Mesenchymal stem cell (in vitro differentiated cells and primary cell): Measurements from ENCODE around the gene LGR6.

Experiments used
- DNase-seq: peaks from one replicate; pipeline ENCODE4 v3.0.0-alpha.2; 2013
- H2AFZ ChIP-seq: one replicate; pipeline ENCODE4 v1.6.1; 2013; ENCODE audit warnings: low read depth, mild to moderate bottlenecking, control low read depth, inconsistent platforms, low read length, moderate library complexity
- H2AK5ac ChIP-seq: 2 replicates; pipeline ENCODE4 v1.6.1; 2013; ENCODE audit warnings: low read length, moderate library complexity, mild to moderate bottlenecking, inconsistent platforms; ENCODE audit not compliant: severe bottlenecking
- H2BK120ac ChIP-seq: one replicate; pipeline ENCODE4 v1.6.1; 2013; ENCODE audit warnings: low read depth, mild to moderate bottlenecking, inconsistent platforms, low read length, moderate library complexity
- H2BK12ac ChIP-seq, 2 experiments: one replicate each; pipeline ENCODE4 v1.6.1; 2013; ENCODE audit warnings: inconsistent platforms in 2 of 2, low read length in 2 of 2, mild to moderate bottlenecking in 2 of 2, moderate library complexity in 2 of 2, control low read depth in 1 of 2
- H2BK15ac ChIP-seq: one replicate; pipeline ENCODE4 v1.6.1; 2013; ENCODE audit warnings: mild to moderate bottlenecking, low read depth, inconsistent platforms; ENCODE audit not compliant: poor library complexity, severe bottlenecking
- H2BK5ac ChIP-seq: 2 replicates; pipeline ENCODE4 v1.6.1; 2013; ENCODE audit warnings: low read depth, mild to moderate bottlenecking, low read length, control low read depth, inconsistent platforms; ENCODE audit not compliant: poor library complexity, severe bottlenecking
- H3K14ac ChIP-seq, 2 experiments: one replicate each; pipeline ENCODE4 v1.6.1; 2013; ENCODE audit warnings: inconsistent platforms in 2 of 2, low read length in 2 of 2, control low read depth in 1 of 2, mild to moderate bottlenecking in 1 of 2, moderate library complexity in 1 of 2
- H3K18ac ChIP-seq, 2 experiments: one replicate each; pipeline ENCODE4 v1.6.1; 2013; ENCODE audit warnings: inconsistent platforms in 2 of 2, low read length in 2 of 2, control low read depth in 1 of 2, low read depth in 1 of 2, mild to moderate bottlenecking in 1 of 2
- H3K23ac ChIP-seq, 2 experiments: one replicate each; pipeline ENCODE4 v1.6.1; 2013; ENCODE audit warnings: inconsistent platforms in 2 of 2, low read length in 2 of 2, mild to moderate bottlenecking in 2 of 2, moderate library complexity in 2 of 2, control low read depth in 1 of 2
- H3K27ac ChIP-seq: 2 replicates; pipeline ENCODE4 v1.5.1; 2013; ENCODE audit warnings: mild to moderate bottlenecking, moderate library complexity, low read length, control low read depth, inconsistent platforms; ENCODE audit not compliant: poor library complexity, severe bottlenecking
- H3K27me3 ChIP-seq, 2 experiments: 2 replicates each; pipeline versions ENCODE4 v1.6.1 to v1.7.0; 2013; ENCODE audit warnings: low read length in 2 of 2, mild to moderate bottlenecking in 2 of 2, moderate library complexity in 2 of 2, control low read depth in 1 of 2, inconsistent platforms in 1 of 2; ENCODE audit not compliant: control insufficient read depth in 1 of 2, insufficient read depth in 1 of 2
- H3K36me3 ChIP-seq, 2 experiments: 2 replicates each; pipeline versions ENCODE4 v1.6.1 to v1.7.0; 2013; ENCODE audit warnings: low read length in 2 of 2, control low read depth in 1 of 2, inconsistent platforms in 1 of 2, low read depth in 1 of 2, mild to moderate bottlenecking in 1 of 2; ENCODE audit not compliant: insufficient read depth in 2 of 2, control insufficient read depth in 1 of 2
- H3K4ac ChIP-seq, 2 experiments: one replicate each; pipeline ENCODE4 v1.6.1; 2013; ENCODE audit warnings: inconsistent platforms in 2 of 2, low read length in 2 of 2, mild to moderate bottlenecking in 2 of 2, moderate library complexity in 2 of 2, control low read depth in 1 of 2, low read depth in 1 of 2
- H3K4me1 ChIP-seq: 2 replicates; pipeline ENCODE4 v1.6.1; 2013; ENCODE audit warnings: low read depth, low read length, control low read depth; ENCODE audit not compliant: control insufficient read depth, insufficient read depth
- H3K4me2 ChIP-seq: 2 replicates; pipeline ENCODE4 v1.6.1; 2013; ENCODE audit warnings: low read length, mild to moderate bottlenecking, inconsistent platforms; ENCODE audit not compliant: poor library complexity, severe bottlenecking
- H3K4me3 ChIP-seq, 2 experiments: 2 replicates each; pipeline versions ENCODE4 v1.5.1 to v1.7.0; 2013; ENCODE audit warnings: low read length in 2 of 2, mild to moderate bottlenecking in 2 of 2, control low read depth in 1 of 2, low read depth in 1 of 2; ENCODE audit not compliant: insufficient read depth in 1 of 2
- H3K79me1 ChIP-seq: replicated peaks from 2 replicates; pipeline ENCODE4 v1.6.1; 2013; ENCODE audit warnings: mild to moderate bottlenecking, control low read depth, low read length, inconsistent platforms; ENCODE audit not compliant: poor library complexity, severe bottlenecking
- H3K9ac ChIP-seq: 2 replicates; pipeline ENCODE4 v1.7.0; 2013; ENCODE audit warnings: mild to moderate bottlenecking, low read length, moderate library complexity
- H3K9me3 ChIP-seq: 2 replicates; pipeline ENCODE4 v1.7.0; 2013; ENCODE audit warnings: mild to moderate bottlenecking, low read length; ENCODE audit not compliant: control insufficient read depth
- H4K8ac ChIP-seq: one replicate; pipeline ENCODE4 v1.6.1; 2013; ENCODE audit warnings: inconsistent platforms, mild to moderate bottlenecking, low read length, moderate library complexity
- H4K91ac ChIP-seq: one replicate; pipeline ENCODE4 v1.6.1; 2013; ENCODE audit warnings: mild to moderate bottlenecking, low read length, inconsistent platforms
- WGBS: methylation state at CpG from one replicate; pipeline ENCODE4 v1.1.7; 2013; ENCODE audit warnings: mixed read lengths; 5-methylcytosine and 5-hydroxymethylcytosine counted together

LGR6 gene

GRCh38 chr1:202268817-202269216 lies 75.2 kb downstream of the LGR6 start:
- Histone ChIP-seq H3K27ac (no peak overlapping the region), H3K23ac (no peak overlapping the region), H3K4me2 (no peak overlapping the region), H3K36me3 (no peaks in the 10 kb centered on the region), H4K8ac (no peak overlapping the region), H2BK120ac (no peak overlapping the region), H3K4ac (no peak overlapping the region), H3K18ac (no peak overlapping the region), H2BK5ac (no peak overlapping the region), H4K91ac (no peak overlapping the region), H3K14ac (no peak overlapping the region), H3K4me3 (no peak overlapping the region), H2BK15ac (no peak overlapping the region), H3K27me3 (peaks cover 51 to 99% of the 10 kb centered on the region in 2 experiments), H3K9me3 (no peaks in the 10 kb centered on the region), H3K4me1 (no peaks in the 10 kb centered on the region), H2BK12ac (no peak overlapping the region), H2AK5ac (no peak overlapping the region), H3K9ac (no peak overlapping the region), H2AFZ (no peak overlapping the region), H3K79me1 (no peaks in the 10 kb centered on the region)
- WGBS, result 81% methylated on average over 5 of the region's 5 CpGs
- DNase-seq, result no peak

- peaks cover 30 to 99% of the 10 kb centered on the region in 2 experiments for H3K27me3 ChIP-seq
- no peak overlapping the region for H2BK12ac ChIP-seq
- H3K4ac ChIP-seq, result no peak overlapping the region
- H3K4me1 ChIP-seq, result no peaks in the 10 kb centered on the region
- H2BK5ac ChIP-seq, result no peak overlapping the region
- no peak overlapping the region for H3K14ac ChIP-seq
- no peak overlapping the region for H3K4me2 ChIP-seq
- no peak overlapping the region for H4K8ac ChIP-seq
- no peak overlapping the region for H2AK5ac ChIP-seq
- no peak overlapping the region for H3K27ac ChIP-seq
- H3K23ac ChIP-seq, result no peak overlapping the region
- no peak overlapping the region for H3K9ac ChIP-seq
- no peak overlapping the region for H3K4me3 ChIP-seq
- H3K18ac ChIP-seq, result no peak overlapping the region
- no peaks in the 10 kb centered on the region for H3K9me3 ChIP-seq
- H3K79me1 ChIP-seq, result no peaks in the 10 kb centered on the region
- H2AFZ ChIP-seq, result no peak overlapping the region
- 69% methylated on average over 5 of the region's 8 CpGs for WGBS
- H3K36me3 ChIP-seq, result no peaks in the 10 kb centered on the region
- no peak for DNase-seq
- no peak overlapping the region for H2BK15ac ChIP-seq
- H2BK120ac ChIP-seq, result no peak overlapping the region
- H4K91ac ChIP-seq, result no peak overlapping the region
These were observed 77.3 kb downstream of the LGR6 start for GRCh38 chr1:202270871-202271326.

GRCh38 chr1:202272103-202272845 lies 78.7 kb downstream of the LGR6 start:
- 85% methylated on average over 8 of the region's 8 CpGs for WGBS
- H3K27ac ChIP-seq, result no peak overlapping the region
- H3K18ac ChIP-seq, result no peak overlapping the region

GRCh38 chr1:202274611-202275010 lies 81.0 kb downstream of the LGR6 start:
- Histone ChIP-seq H2BK12ac (no peak overlapping the region), H4K91ac (no peak overlapping the region), H3K36me3 (no peaks in the 10 kb centered on the region), H4K8ac (no peak overlapping the region), H3K14ac (no peak overlapping the region), H2AK5ac (no peak overlapping the region), H2BK120ac (no peak overlapping the region), H3K4ac (no peak overlapping the region), H3K27ac (no peak overlapping the region), H2BK15ac (no peak overlapping the region), H3K23ac (no peak overlapping the region), H2AFZ (no peak overlapping the region), H3K27me3 (peaks cover 7 to 98% of the 10 kb centered on the region in 2 experiments), H3K9ac (no peak overlapping the region), H2BK5ac (no peak overlapping the region), H3K18ac (no peak overlapping the region), H3K4me2 (no peak overlapping the region), H3K79me1 (no peaks in the 10 kb centered on the region), H3K4me1 (no peaks in the 10 kb centered on the region), H3K9me3 (no peaks in the 10 kb centered on the region), H3K4me3 (no peak overlapping the region)
- WGBS, result 43% methylated on average over 1 of the region's 1 CpG
- peak; percentile 20 for DNase-seq

More at GRCh38 chr1:202272103-202272845, 78.7 kb downstream of the LGR6 start:
- Histone ChIP-seq H3K14ac (no peak overlapping the region), H2BK15ac (no peak overlapping the region), H3K36me3 (no peaks in the 10 kb centered on the region), H2AK5ac (no peak overlapping the region), H3K79me1 (no peaks in the 10 kb centered on the region), H4K91ac (no peak overlapping the region), H3K9me3 (no peaks in the 10 kb centered on the region), H3K4me3 (no peak overlapping the region), H3K4ac (no peak overlapping the region), H3K23ac (no peak overlapping the region), H3K27me3 (peaks cover 16 to 98% of the 10 kb centered on the region in 2 experiments), H3K9ac (no peak overlapping the region), H2AFZ (no peak overlapping the region), H3K4me2 (no peak overlapping the region), H2BK5ac (no peak overlapping the region), H2BK120ac (no peak overlapping the region), H2BK12ac (no peak overlapping the region), H4K8ac (no peak overlapping the region), H3K4me1 (no peaks in the 10 kb centered on the region)
- no peak for DNase-seq
